Heart left ventricle (tissue), 16 donors: ENCODE results near the gene OSBPL10. TPM values are rescaled to one million over a fixed set of nuclear protein-coding genes. Genes with fewer than 3 reads are reported as not detected.

Source experiments
- ATAC-seq, 4 donors: fragments of 200-7000 bp; cut with Tn5 transposase; one replicate each; pipeline ENCODE4 v1.9.1; 2020 to 2022; ENCODE audit warnings: moderate library complexity in 4 of 4, mild to moderate bottlenecking in 3 of 4, moderate number of reproducible peaks in 1 of 4
- DNase-seq, 5 donors: peaks; one replicate each; pipeline ENCODE4 v3.0.0-alpha.2; 2020
- H3K27ac ChIP-seq, 12 donors: fragments of 200-600 bp; sonication (generic) in 4 of 12; one replicate each; pipeline versions ENCODE4 v1.5.0 to v1.8.0; 2016 to 2022; ENCODE audit warnings: mild to moderate bottlenecking in 2 of 12
- H3K27me3 ChIP-seq, 9 donors: fragments of 200-600 bp; sonication (generic) in 2 of 9; one replicate each; pipeline versions ENCODE4 v1.5.1 to v1.8.0; 2016 to 2022; ENCODE audit warnings: mild to moderate bottlenecking in 3 of 9
- H3K36me3 ChIP-seq, 9 donors: fragments of 200-600 bp; sonication (generic) in 2 of 9; one replicate each; pipeline versions ENCODE4 v1.5.0 to v1.8.0; 2018 to 2022; ENCODE audit warnings: mild to moderate bottlenecking in 2 of 9
- H3K4me1 ChIP-seq, 12 donors: fragments of 200-600 bp; sonication (generic) in 4 of 12; one replicate each; pipeline versions ENCODE4 v1.5.0 to v1.8.0; 2016 to 2022; ENCODE audit warnings: mild to moderate bottlenecking in 3 of 12
- H3K4me3 ChIP-seq, 12 donors: fragments of 200-600 bp; sonication (generic) in 4 of 12; one replicate each; pipeline versions ENCODE4 v1.5.0 to v1.8.0; 2017 to 2022; ENCODE audit warnings: mild to moderate bottlenecking in 9 of 12, moderate library complexity in 4 of 12
- H3K9me3 ChIP-seq, 12 donors: fragments of 200-600 bp; sonication (generic) in 4 of 12; one replicate each; pipeline versions ENCODE4 v1.5.0 to v1.8.0; 2016 to 2022; ENCODE audit warnings: mild to moderate bottlenecking in 1 of 12
- CTCF ChIP-seq, 12 donors: fragments of 200-600 bp; sonication (generic) in 4 of 12; IDR thresholded peaks; one replicate each; pipeline versions ENCODE4 v1.5.0 to v1.8.0; 2018 to 2022; ENCODE audit warnings: antibody characterized with exemption in 12 of 12, mild to moderate bottlenecking in 5 of 12
- POLR2A ChIP-seq, 2 donors: fragments of 450-650 bp; IDR thresholded peaks; one replicate each; pipeline ENCODE4 v1.6.1; 2017; ENCODE audit warnings: antibody characterized with exemption in 2 of 2, mild to moderate bottlenecking in 2 of 2, moderate library complexity in 2 of 2
- WGBS, 4 donors: extraction: QIAGEN DNeasy Blood & Tissue Kit in 2 of 4; methylation state at CpG; one replicate each; pipeline versions ENCODE4 v1.1.5 to v1.1.7; 2013 to 2018; 5-methylcytosine and 5-hydroxymethylcytosine counted together
- intact Hi-C, 10 donors: fragments of 100-400 bp; cut with DNase I; formaldehyde crosslinking; loops; one replicate each; pipeline versions ENCODE4 v1.11.1 to v1.14.2; 2022
- polyA plus RNA-seq, 2 donors: library from polyadenylated mRNA; stranded (reverse); fragments of 200-250 nt; gene quantifications; one replicate each; pipeline ENCODE4 v1.2.3, GENCODE V29; 2013
- total RNA-seq, 9 donors: library from RNA; depleted of rRNA in 2 of 9; stranded (reverse); fragments of >200 nt in 2 of 9; fragmentation: NEBNext Ultra II Directional in 3 of 9; extraction: Animal tissue kit (Norgen Biotek cat#: 25700) in 3 of 9; gene quantifications; one replicate each; pipeline versions ENCODE4 v1.1.0 to v1.2.4, GENCODE V29; 2016 to 2023
- donor health status: ischemic (EF 13 %, LVEDD 7.1; RV severe dilation, severe dysfunction).
- donor health status: healthy with polysubstance abuse.
- donor health status: DM: no; HTN: yes; CAD: no.
- donor health status: DM: no; HTN: no; CAD: no.
- donor health status: ischemic (EF 25% LVEDD 6.9; RV normal size, moderate dysfunction).
- donor health status: ischemic (EF 25% LVEDD 5.7; RV mildly dilated, moderate dysfunction).
- donor health status: healthy.
- donor health status: DM: yes; HTN: yes; CAD: no.
- donor health status: ischemic (EF 35%, LVEDD 5.7; RV mildly dilated, moderate dysfunction).
- donor health status: nonischemic (EF 11% LVEDD 7.7; RV severe dilation, severe dysfunction).
- donor health status: DM: yes; HTN: yes; CAD: no.
- donor health status: PGD.
- donor health status: ischemic (EF 29% LVEDD 5.4; RV normal size, mild dysfunction).
- donor health status: nonischemic (EF 23%, LVEDD 6.1; RV moderate dilation, normal function).

OSBPL10 gene
- total and polyA plus RNA-seq, 11 donors: 1.3 to 12.7 (median 3.9) TPM

- 79 to 94% (median 90%) methylated on average over 5 of the region's 5 CpGs for WGBS, 4 donors
- Histone ChIP-seq H3K4me3 (no peak overlapping the region), H3K4me1 (no peaks in the 10 kb centered on the region), H3K27ac (no peak overlapping the region), H3K9me3 (peaks cover 0 to 9% (median 0%) of the 10 kb centered on the region in 12 donors), H3K27me3 (no peaks in the 10 kb centered on the region), H3K36me3 (no peaks in the 10 kb centered on the region)
- intact Hi-C loops: no loop called here
- ATAC-seq (no peak), DNase-seq (no peak)
- TF ChIP-seq CTCF (IDR thresholded peaks at IDR 0.05): no peak
- TF ChIP-seq POLR2A (IDR thresholded peaks at IDR 0.05): no peak
These were observed 88.6 kb downstream of the OSBPL10 start for GRCh38 chr3:31892500-31892899.

GRCh38 chr3:31891876-31892455 lies 89.1 kb downstream of the OSBPL10 start:
- intact Hi-C loops: no loop called here
- H3K4me1 ChIP-seq: no peaks in the 10 kb centered on the region
- 87 to 93% (median 90%) methylated on average over 11 of the region's 11 CpGs for WGBS, 4 donors

GRCh38 chr3:31890742-31891469 lies 90.2 kb downstream of the OSBPL10 start:
- no peaks in the 10 kb centered on the region for H3K4me1 ChIP-seq
- 93 to 96% (median 94%) methylated on average over 8 of the region's 8 CpGs for WGBS, 4 donors
- DNase-seq (no peak), ATAC-seq (no peak)
- no peak overlapping the region for H3K27ac ChIP-seq
- H3K9me3 ChIP-seq: peaks cover 0 to 9% (median 0%) of the 10 kb centered on the region in 12 donors
- no peak overlapping the region for H3K4me3 ChIP-seq
- no peaks in the 10 kb centered on the region for H3K36me3 ChIP-seq
- TF ChIP-seq CTCF (IDR thresholded peaks at IDR 0.05) (no peak), POLR2A (IDR thresholded peaks at IDR 0.05) (no peak)
- no peaks in the 10 kb centered on the region for H3K27me3 ChIP-seq
- intact Hi-C loops: no loop called here

More at GRCh38 chr3:31891876-31892455, 89.1 kb downstream of the OSBPL10 start:
- no peak for TF ChIP-seq CTCF (IDR thresholded peaks at IDR 0.05)
- no peak for TF ChIP-seq POLR2A (IDR thresholded peaks at IDR 0.05)
- H3K27me3 ChIP-seq: no peaks in the 10 kb centered on the region
- peaks cover 0 to 9% (median 0%) of the 10 kb centered on the region in 12 donors for H3K9me3 ChIP-seq
- no peak for DNase-seq
- no peak for ATAC-seq
- no peak overlapping the region for H3K27ac ChIP-seq
- H3K36me3 ChIP-seq: no peaks in the 10 kb centered on the region
- H3K4me3 ChIP-seq: no peak overlapping the region

GRCh38 chr3:31890007-31890406 lies 91.1 kb downstream of the OSBPL10 start:
- H3K4me1 ChIP-seq: no peaks in the 10 kb centered on the region
- H3K36me3 ChIP-seq: no peaks in the 10 kb centered on the region
- no peak for DNase-seq
- no peak overlapping the region for H3K4me3 ChIP-seq
- peaks cover 0 to 9% (median 0%) of the 10 kb centered on the region in 12 donors for H3K9me3 ChIP-seq
- no peak for ATAC-seq
- intact Hi-C loops: no loop called here
- no peaks in the 10 kb centered on the region for H3K27me3 ChIP-seq
- 88 to 94% (median 93%) methylated on average over 2 of the region's 2 CpGs for WGBS, 4 donors
- no peak overlapping the region for H3K27ac ChIP-seq
- TF ChIP-seq POLR2A (IDR thresholded peaks at IDR 0.05): no peak
- TF ChIP-seq CTCF (IDR thresholded peaks at IDR 0.05): no peak
